ENCODE data around the gene PITRM1.
"Not testable (repeated sequence)": the region's sequence is repeated elsewhere in the genome, so short reads cannot be mapped to it uniquely, and the experiment has no call there.

The PITRM1 gene

DNA sequence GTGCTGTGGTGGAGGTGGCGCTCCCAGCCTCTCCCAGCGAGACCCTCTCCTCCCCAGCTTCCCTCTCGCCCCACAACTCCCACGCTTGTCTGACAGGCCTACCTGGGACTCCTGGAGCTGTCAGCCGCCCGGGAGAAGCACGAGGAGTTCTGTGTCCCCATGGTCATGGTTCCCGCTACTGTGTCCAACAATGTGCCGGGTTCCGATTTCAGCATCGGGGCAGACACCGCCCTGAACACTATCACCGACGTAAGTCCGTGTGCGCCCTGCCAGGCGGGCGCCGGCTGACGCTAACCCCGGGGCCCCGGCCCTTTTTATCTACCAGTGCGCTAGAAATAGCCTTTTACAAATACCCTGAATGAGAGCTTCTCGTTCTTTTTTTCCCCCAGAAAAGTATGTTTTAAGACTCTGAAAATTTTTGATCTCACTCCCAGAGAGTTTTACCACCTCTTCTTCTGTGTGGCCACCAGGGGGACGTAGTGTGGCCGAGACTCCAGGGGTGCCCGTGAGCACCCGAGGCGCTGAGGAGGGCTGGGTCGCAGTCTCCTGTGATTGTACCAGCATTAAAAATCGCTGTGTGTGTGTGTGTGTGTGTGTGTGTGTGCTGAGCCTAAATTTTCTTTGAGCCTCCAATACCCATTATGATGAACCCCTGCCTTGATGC lies 52.7 kb downstream of the PITRM1 start:
- no peak for DNase-seq

- no peak for DNase-seq
Measured at GRCh38 chr10:3118641-3119091, 53.9 kb downstream of the PITRM1 start.

DNA sequence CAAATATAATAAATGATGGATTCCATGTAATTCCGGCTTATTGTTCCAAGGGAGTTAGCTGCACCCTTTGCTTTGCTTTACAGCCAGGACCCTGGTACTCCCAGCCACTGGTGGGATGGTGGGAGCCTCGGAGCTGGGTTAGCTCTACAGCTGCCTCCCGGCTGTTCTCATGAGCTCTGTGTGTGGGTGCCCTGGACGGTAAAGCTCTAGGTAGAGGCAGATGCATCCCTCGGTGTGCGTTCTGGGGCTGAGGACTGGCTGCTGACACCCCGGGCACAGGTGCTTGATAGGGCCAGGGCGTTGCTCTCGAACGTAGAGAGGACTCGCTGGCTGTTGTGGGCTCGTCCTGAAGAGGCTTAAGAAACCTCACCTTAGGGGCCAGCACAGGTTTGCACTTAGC lies 55.1 kb downstream of the PITRM1 start:
- DNase-seq = no peak

GRCh38 chr10:3116508-3117100 lies 56.0 kb downstream of the PITRM1 start:
- DNase-seq = no peak

GRCh38 chr10:3115685-3116084 lies 56.9 kb downstream of the PITRM1 start:
- no peak for DNase-seq

GRCh38 chr10:3113343-3113720 lies 59.2 kb downstream of the PITRM1 start:
- no peak for DNase-seq

DNA sequence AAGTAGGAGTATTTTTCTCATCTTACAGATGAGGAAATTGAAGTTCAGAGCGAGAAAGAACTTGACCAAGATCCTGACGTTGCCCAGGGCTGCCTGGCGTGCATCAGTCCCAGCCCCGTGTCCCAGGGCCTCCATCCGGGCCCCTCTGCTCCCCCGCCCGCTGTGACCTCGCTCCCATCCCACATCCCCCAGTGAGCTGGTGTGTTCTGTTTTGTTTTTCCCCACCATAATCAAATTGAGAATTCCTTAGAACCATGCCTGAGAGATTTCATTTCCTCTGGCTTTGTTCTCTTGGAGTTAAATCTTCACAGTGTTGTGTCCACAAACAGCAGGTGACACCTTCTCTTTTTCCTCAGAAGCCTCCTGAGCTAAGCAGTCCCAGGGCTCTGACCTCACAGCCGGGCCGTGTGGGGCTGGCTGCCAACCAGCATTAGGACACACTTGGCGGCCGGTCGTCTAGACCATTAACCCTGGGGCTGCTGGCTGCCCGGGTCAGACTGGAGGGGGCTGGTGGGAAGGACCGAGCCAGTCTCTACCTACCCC lies 60.9 kb downstream of the PITRM1 start:
- DNase-seq = no peak

GRCh38 chr10:3110782-3111620 lies 61.6 kb downstream of the PITRM1 start:
- no peak for DNase-seq

- DNase-seq = no peak
Measured at GRCh38 chr10:3109633-3110032, 62.9 kb downstream of the PITRM1 start.

DNA sequence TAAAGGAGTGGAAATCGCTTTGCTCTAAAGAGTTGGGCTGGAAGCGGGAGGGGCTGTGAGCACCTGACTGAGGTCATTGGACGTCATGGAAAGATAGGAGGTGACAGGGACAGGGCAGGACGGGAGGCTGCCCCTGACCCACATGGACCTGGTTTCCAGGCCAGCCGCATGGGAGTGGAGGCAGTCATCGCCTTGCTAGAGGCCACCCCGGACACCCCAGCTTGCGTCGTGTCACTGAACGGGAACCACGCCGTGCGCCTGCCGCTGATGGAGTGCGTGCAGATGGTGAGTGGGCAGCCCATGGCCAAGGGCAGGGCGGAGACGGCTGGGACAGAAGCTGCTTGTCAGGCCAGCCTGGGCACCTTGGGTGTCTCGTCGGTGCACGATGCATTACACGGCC lies 63.4 kb downstream of the PITRM1 start:
- DNase-seq = no peak

- no peak for DNase-seq
Measured at GRCh38 chr10:3108575-3109105, 63.9 kb downstream of the PITRM1 start.

- DNase-seq = no peak
Measured at GRCh38 chr10:3108033-3108432, 64.5 kb downstream of the PITRM1 start.

DNA sequence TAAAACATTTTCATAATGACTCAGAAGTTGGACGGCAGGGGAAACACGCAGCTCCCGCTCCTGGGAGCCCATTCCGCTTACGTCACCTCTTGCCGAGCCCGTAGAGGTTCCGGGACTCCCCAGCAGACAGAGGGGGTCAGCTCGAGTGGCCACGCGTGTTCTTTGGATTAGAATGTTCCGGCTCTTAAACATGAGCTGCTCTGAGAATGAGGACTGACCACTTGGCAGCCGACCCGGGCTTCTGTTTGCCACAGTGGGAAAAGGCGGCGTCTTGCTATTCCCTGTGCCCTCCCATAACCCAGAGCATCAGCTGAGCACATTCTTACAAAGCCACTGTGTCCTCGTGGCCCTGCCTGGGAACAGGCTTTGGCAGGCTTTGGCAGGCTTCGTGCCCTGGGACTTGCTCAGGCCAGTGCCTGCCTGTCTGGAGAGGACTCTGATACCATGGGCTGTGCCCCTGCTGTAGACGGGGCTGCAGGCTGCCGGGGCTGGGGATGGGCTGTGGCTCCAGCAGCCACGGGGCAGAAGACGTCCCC lies 65.1 kb downstream of the PITRM1 start:
- DNase-seq = no peak

- no peak for DNase-seq
Measured at GRCh38 chr10:3106928-3107425, 65.6 kb downstream of the PITRM1 start.

DNA sequence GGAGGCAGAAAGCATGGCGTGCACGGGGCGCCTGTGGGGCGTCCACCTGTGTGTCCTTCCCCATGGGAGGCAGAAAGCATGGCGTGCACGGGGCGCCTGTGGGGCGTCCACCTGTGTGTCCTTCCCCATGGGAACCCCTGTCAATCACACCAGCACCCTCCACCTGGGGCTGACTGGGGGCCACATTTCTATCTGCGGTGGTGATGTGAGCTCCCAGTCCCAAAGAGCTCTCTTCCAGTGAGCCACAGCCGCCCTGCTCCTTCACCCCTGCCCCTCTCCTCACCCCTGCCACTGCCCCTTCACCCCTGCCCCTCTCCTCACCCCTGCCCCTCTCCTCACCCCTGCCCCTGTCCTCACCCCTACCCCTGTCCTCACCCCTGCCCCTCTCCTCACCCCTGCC lies 66.3 kb downstream of the PITRM1 start:
- DNase-seq = not testable (repeated sequence)

DNA sequence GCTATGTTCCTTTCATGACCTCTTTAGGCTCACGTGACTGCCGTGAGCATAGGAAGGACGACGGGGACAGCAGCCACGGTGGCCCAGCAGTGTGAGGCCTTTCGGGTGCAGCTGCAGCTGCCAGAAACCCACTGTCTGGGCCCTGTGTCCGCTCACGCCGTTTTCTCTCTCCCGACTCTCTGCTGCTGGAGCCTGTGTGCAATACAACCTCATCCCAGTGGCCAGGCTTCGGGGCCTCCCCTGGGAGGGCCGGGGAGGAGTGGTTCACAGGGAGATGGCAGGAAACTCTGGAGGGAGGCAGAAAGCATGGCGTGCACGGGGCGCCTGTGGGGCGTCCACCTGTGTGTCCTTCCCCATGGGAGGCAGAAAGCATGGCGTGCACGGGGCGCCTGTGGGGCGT lies 66.7 kb downstream of the PITRM1 start:
- no peak for DNase-seq

- DNase-seq = no peak
Measured at GRCh38 chr10:3105166-3105565, 67.4 kb downstream of the PITRM1 start.

- DNase-seq = no peak
Measured at GRCh38 chr10:3104251-3104918, 68.2 kb downstream of the PITRM1 start.

GRCh38 chr10:3103646-3104045 lies 68.9 kb downstream of the PITRM1 start:
- no peak for DNase-seq

GRCh38 chr10:3102720-3103427 lies 69.7 kb downstream of the PITRM1 start:
- no peak for DNase-seq

- no peak for DNase-seq
Measured at GRCh38 chr10:3100856-3101640, 71.5 kb downstream of the PITRM1 start.

Data from activated CD4-positive, alpha-beta T cell treated with anti-CD3 and anti-CD28 coated beads, Interleukin-2, amount 50 U/mL, for 1 hour (primary cell).